Neural cell (in vitro differentiated cells): Measurements from ENCODE around the gene USP32.

Source experiments
- CTCF ChIP-seq: fragments of 450-650 bp; IDR thresholded peaks from 2 replicates; pipeline ENCODE4 v1.5.1; 2014; ENCODE audit warnings: antibody characterized with exemption, mild to moderate bottlenecking, moderate library complexity; ENCODE audit not compliant: poor library complexity, severe bottlenecking
- EP300 ChIP-seq: fragments of 450-650 bp; conservative IDR thresholded peaks from 2 replicates; pipeline ENCODE4 v1.6.1; 2014; ENCODE audit warnings: antibody characterized with exemption, mild to moderate bottlenecking, moderate library complexity; ENCODE audit not compliant: poor library complexity, severe bottlenecking
- EZH2 ChIP-seq: fragments of 200-600, 300-800 bp; shearing (Covaris generic), sonication (generic); IDR thresholded peaks from 2 replicates; pipeline ENCODE4 v1.6.1; 2014; ENCODE audit warnings: antibody characterized with exemption, low read length, borderline replicate concordance, mild to moderate bottlenecking; ENCODE audit not compliant: insufficient read depth, poor library complexity, severe bottlenecking
- MXI1 ChIP-seq: fragments of 450-650 bp; conservative IDR thresholded peaks from 2 replicates; pipeline ENCODE4 v1.6.1; 2014; ENCODE audit warnings: antibody characterized with exemption, mild to moderate bottlenecking; ENCODE audit not compliant: poor library complexity, severe bottlenecking
- POLR2AphosphoS5 ChIP-seq: IDR thresholded peaks from 2 replicates; pipeline ENCODE4 v1.6.1; 2012
- RAD21 ChIP-seq: fragments of 450-650 bp; conservative IDR thresholded peaks from 2 replicates; pipeline ENCODE4 v1.6.1; 2014; ENCODE audit warnings: antibody characterized with exemption, mild to moderate bottlenecking, moderate library complexity
- SMC3 ChIP-seq: fragments of 450-650 bp; conservative IDR thresholded peaks from 2 replicates; pipeline ENCODE4 v1.6.1; 2014; ENCODE audit warnings: antibody characterized with exemption, mild to moderate bottlenecking, moderate library complexity; ENCODE audit not compliant: poor library complexity
- TAF1 ChIP-seq: IDR thresholded peaks from 2 replicates; pipeline ENCODE4 v1.6.1; 2012; ENCODE audit warnings: low read depth
- TF ChIP-seq, protein P1 (sequence below): IDR thresholded peaks from 2 replicates; pipeline ENCODE4 v1.6.1; 2012; ENCODE audit warnings: borderline replicate concordance

DNA sequence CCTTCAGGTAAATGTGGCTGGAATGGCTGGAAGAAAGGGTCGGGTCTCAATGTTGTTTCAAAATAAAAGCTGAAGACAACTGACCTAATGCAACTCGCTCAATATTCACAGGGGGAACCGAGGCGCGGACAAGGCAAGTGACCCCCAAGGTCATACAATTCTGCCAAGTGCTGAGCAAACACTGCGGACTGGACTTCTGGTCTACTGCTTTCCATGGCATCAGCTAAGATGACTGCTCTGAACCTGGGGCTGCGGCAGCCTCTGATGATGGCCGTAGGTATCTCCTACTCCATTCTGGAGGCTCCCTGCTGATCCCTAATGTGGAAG is 220.2 kb downstream of the USP32 start:
- TF ChIP-seq CTCF (no peak), EP300 (no peak), EZH2 (no peak), SMC3 (no peak), POLR2AphosphoS5 (no peak), TAF1 (no peak), RAD21 (no peak), MXI1 (no peak)
- TF ChIP-seq, protein P1, sequence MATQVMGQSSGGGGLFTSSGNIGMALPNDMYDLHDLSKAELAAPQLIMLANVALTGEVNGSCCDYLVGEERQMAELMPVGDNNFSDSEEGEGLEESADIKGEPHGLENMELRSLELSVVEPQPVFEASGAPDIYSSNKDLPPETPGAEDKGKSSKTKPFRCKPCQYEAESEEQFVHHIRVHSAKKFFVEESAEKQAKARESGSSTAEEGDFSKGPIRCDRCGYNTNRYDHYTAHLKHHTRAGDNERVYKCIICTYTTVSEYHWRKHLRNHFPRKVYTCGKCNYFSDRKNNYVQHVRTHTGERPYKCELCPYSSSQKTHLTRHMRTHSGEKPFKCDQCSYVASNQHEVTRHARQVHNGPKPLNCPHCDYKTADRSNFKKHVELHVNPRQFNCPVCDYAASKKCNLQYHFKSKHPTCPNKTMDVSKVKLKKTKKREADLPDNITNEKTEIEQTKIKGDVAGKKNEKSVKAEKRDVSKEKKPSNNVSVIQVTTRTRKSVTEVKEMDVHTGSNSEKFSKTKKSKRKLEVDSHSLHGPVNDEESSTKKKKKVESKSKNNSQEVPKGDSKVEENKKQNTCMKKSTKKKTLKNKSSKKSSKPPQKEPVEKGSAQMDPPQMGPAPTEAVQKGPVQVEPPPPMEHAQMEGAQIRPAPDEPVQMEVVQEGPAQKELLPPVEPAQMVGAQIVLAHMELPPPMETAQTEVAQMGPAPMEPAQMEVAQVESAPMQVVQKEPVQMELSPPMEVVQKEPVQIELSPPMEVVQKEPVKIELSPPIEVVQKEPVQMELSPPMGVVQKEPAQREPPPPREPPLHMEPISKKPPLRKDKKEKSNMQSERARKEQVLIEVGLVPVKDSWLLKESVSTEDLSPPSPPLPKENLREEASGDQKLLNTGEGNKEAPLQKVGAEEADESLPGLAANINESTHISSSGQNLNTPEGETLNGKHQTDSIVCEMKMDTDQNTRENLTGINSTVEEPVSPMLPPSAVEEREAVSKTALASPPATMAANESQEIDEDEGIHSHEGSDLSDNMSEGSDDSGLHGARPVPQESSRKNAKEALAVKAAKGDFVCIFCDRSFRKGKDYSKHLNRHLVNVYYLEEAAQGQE = no peak
